Kasumi-1 (cell line): ENCODE data around the gene SLC35E3.
A peak's percentile ranks its signal among the peaks of the same experiment; 100 is the strongest.
"Not testable (repeated sequence)": the region's sequence is repeated elsewhere in the genome, so short reads cannot be mapped to it uniquely, and the experiment has no call there.

Experiments used
- DNase-seq, 2 experiments: peaks; one replicate each; lab custom pipeline; 2025; lab: John Stamatoyannopoulos, UW

The SLC35E3 gene

GRCh38 chr12:68794653-68795251 is 48.8 kb downstream of the SLC35E3 start:
- DNase-seq = no peak

GRCh38 chr12:68796399-68796798 is 50.4 kb downstream of the SLC35E3 start:
- DNase-seq = no peak

GRCh38 chr12:68798882-68799234 is 52.9 kb downstream of the SLC35E3 start:
- DNase-seq = no peak

GRCh38 chr12:68800294-68800693 is 54.3 kb downstream of the SLC35E3 start:
- no peak for DNase-seq

DNA sequence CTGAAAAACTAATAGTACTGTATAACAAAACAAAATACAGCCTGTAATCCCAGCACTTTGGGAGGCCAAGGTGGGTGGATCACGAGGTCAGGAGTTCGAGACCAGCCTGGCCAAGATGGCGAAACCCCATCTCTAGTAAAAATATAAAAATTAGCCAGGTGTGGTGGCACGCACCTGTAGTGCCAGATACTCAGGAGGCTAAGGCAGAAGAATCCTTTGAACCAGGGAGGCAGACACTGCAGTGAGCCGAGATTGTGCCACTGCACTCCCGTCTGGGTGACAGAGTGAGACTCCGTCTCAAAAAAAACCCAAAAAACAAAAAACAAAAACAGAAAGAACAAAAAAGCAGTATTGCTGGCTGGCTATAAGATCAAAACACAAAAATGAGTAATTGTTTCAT is 55.1 kb downstream of the SLC35E3 start:
- DNase-seq = not testable (repeated sequence)

GRCh38 chr12:68802372-68802745 is 56.4 kb downstream of the SLC35E3 start:
- not testable (repeated sequence) for DNase-seq

GRCh38 chr12:68802911-68803651 is 57.1 kb downstream of the SLC35E3 start:
- not testable (repeated sequence) for DNase-seq

DNA sequence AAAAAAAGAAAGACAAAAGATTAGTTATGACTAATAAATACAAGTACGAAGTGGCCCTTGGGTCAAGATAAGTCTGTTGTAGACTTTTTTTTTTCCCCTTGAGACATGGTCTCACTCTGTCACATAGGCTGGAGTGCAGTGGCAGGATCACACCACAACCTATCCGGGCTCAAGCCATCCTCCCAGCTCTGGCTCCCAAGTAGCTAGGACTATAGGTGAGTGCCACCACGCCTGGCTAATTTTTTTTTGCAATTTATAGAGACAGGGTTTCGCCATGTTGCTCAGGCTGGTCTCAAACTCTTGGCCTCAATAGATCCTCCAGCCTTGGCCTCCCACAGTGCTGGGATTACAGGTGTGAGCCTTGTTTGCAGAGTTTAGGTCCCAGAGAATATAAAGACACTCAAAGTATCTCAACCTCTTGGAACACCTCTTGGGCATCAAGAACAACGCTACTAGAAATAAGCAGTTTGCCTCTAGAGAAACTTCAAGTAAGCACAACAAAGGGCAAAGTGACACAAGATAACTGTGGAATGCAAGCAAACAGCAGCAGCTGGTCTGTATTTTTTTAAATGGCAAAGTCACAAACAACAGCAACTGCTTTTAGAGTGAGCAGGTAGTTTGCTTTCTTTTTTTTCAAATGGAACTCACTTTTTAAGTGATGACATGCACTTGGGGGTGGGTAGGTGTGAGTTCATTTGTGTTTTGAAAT is 58.1 kb downstream of the SLC35E3 start:
- no peak for DNase-seq

GRCh38 chr12:68804657-68805591 is 58.9 kb downstream of the SLC35E3 start:
- DNase-seq = no peak

GRCh38 chr12:68805592-68806120 is 59.7 kb downstream of the SLC35E3 start:
- DNase-seq = no peak

DNA sequence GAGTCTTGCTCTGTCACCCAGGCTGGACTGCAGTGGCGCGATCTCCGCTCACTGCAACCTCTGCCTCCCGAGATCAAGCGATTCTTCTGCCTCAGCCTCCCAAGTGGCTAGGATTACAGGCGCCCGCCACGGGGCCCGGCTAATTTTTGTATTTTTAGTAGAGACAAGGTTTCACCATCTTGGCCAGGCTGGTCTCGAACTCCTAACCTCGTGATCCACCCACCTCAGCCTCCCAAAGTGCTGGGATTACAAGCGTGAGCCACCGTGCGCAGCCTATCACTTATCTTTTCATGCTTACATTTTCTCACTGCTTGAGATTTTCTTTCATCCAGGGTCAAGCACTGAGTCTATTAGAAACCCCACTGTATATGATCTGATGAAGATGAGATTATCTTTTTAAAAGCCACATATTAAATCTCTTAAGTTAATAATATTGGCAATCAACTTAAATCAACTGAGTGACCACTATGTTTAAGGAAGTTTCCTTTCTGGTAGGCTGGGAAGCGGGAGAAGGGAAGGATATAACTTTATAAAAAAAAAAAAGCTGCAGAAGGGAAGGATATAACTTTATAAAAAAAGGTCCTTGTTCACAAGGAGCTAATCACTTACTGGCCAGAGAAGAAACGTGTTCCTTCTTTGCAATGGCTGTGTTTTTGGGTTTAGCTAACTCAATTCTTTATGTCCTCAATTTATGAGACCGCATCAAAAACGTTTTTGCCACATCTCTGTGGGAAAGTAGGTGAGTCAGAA is 60.7 kb downstream of the SLC35E3 start:
- DNase-seq = no peak

DNA sequence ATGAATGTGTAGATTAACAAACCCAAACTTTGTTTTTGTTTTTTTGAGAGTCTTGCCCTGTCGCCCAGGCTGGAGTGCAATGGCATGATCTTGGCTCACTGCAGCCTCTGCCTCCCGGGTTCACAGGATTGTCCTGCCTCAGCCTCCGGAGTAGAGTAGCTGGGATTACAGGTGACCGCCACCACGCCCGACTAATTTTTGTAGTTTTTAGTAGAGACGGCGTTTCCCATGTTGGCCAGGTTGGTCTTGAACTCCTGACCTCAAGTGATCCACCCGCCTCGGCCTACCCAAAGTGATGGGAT is 61.2 kb downstream of the SLC35E3 start:
- DNase-seq = not testable (repeated sequence)

- DNase-seq = peak; percentile 73 to 76
Observed at GRCh38 chr12:68807576-68808387, 61.8 kb downstream of the SLC35E3 start, which contains the start of gene MDM2. Gene MDM2, plus strand, starts transcription at chr12:68808177. Its CDS starts 301 bp downstream, at chr12:68808478.

DNA sequence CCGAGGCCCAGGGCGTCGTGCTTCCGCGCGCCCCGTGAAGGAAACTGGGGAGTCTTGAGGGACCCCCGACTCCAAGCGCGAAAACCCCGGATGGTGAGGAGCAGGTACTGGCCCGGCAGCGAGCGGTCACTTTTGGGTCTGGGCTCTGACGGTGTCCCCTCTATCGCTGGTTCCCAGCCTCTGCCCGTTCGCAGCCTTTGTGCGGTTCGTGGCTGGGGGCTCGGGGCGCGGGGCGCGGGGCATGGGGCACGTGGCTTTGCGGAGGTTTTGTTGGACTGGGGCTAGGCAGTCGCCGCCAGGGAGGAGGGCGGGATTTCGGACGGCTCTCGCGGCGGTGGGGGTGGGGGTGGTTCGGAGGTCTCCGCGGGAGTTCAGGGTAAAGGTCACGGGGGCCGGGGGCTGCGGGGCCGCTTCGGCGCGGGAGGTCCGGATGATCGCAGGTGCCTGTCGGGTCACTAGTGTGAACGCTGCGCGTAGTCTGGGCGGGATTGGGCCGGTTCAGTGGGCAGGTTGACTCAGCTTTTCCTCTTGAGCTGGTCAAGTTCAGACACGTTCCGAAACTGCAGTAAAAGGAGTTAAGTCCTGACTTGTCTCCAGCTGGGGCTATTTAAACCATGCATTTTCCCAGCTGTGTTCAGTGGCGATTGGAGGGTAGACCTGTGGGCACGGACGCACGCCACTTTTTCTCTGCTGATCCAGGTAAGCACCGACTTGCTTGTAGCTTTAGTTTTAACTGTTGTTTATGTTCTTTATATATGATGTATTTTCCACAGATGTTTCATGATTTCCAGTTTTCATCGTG is 62.6 kb downstream of the SLC35E3 start:
- DNase-seq = peak; percentile 29 to 56

- DNase-seq = no peak
Observed at GRCh38 chr12:68809190-68810026, 63.4 kb downstream of the SLC35E3 start.

- DNase-seq = not testable (repeated sequence)
Observed at GRCh38 chr12:68810027-68810389, 64.0 kb downstream of the SLC35E3 start.

DNA sequence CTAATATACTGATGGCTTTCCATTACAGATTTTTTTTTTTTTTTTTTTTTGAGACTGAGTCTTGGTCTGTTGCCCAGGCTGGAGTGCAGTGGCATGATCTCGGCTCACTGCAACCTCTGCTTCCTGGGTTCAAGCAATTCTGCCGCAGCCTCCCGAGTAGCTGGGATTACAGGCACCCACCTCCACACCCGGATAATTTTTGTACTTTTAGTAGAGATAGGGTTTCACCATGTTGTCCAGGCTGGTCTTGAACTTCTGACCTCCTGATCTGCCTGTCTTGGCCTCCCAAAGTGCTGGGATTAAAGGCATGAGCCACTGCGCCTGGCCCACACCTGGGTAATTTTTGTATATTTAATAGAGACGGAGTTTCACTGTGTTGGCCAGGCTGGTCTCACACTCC is 65.6 kb downstream of the SLC35E3 start:
- DNase-seq = not testable (repeated sequence)

GRCh38 chr12:68812553-68813241 is 66.7 kb downstream of the SLC35E3 start:
- no peak for DNase-seq
